GM12875 (cell line): ENCODE data around the gene IZUMO3.

Experiments
- H3K4me3 ChIP-seq: one replicate; pipeline ENCODE4 v1.5.1; 2011; ENCODE audit warnings: low read depth, low read length, control low read depth
- CTCF ChIP-seq: IDR thresholded peaks from 2 replicates; pipeline ENCODE4 v1.5.1; 2011; ENCODE audit warnings: low read depth, mild to moderate bottlenecking, control low read depth, inconsistent platforms, low read length, moderate library complexity, borderline replicate concordance; ENCODE audit not compliant: insufficient read depth

Gene IZUMO3

GRCh38 chr9:24561957-24562356 is 16.3 kb upstream of the IZUMO3 start:
- H3K4me3 ChIP-seq = no peak overlapping the region
- no peak for TF ChIP-seq CTCF

- no peak for TF ChIP-seq CTCF
- H3K4me3 ChIP-seq = no peak overlapping the region
Measured at GRCh38 chr9:24553183-24553552, 7.5 kb upstream of the IZUMO3 start.

- no peak for TF ChIP-seq CTCF
- no peak overlapping the region for H3K4me3 ChIP-seq
Measured at GRCh38 chr9:24552526-24553182, 7.0 kb upstream of the IZUMO3 start.

- no peak overlapping the region for H3K4me3 ChIP-seq
- no peak for TF ChIP-seq CTCF
Measured at GRCh38 chr9:24545285-24545684, 412 bp downstream of the IZUMO3 start.

- no peak for TF ChIP-seq CTCF
Measured at GRCh38 chr9:24518545-24518944, 27.2 kb downstream of the IZUMO3 start.

GRCh38 chr9:24516463-24516862 is 29.2 kb downstream of the IZUMO3 start:
- no peak overlapping the region for H3K4me3 ChIP-seq
- no peak for TF ChIP-seq CTCF

More at GRCh38 chr9:24518545-24518944, 27.2 kb downstream of the IZUMO3 start:
- H3K4me3 ChIP-seq = no peak overlapping the region

GRCh38 chr9:24509850-24510249 is 35.8 kb downstream of the IZUMO3 start:
- no peak overlapping the region for H3K4me3 ChIP-seq
- no peak for TF ChIP-seq CTCF
